Gastroesophageal sphincter (tissue), 4 donors: Measurements from ENCODE around the gene GTF2F2. TPM values are rescaled to one million over a fixed set of nuclear protein-coding genes. Genes with fewer than 3 reads are reported as not detected.
A peak's percentile ranks its signal among the peaks of the same experiment; 100 is the strongest.

ENCODE experiments used
- ATAC-seq: fragments of 150-250 bp; one replicate; pipeline ENCODE4 v1.9.1; 2016; ENCODE audit warnings: mild to moderate bottlenecking, moderate library complexity
- H3K27ac ChIP-seq, 4 donors: fragments of 200-600 bp; sonication (generic) in 3 of 4; 1 replicate in 3 of 4; 2 replicates in 1 of 4; pipeline ENCODE4 v1.5.1; 2016 to 2019
- H3K27me3 ChIP-seq: fragments of 200-600 bp; sonication (generic); one replicate; pipeline ENCODE4 v1.5.1; 2019
- H3K36me3 ChIP-seq, 2 donors: fragments of 200-600 bp; sonication (generic); one replicate each; pipeline ENCODE4 v1.5.1; 2019; ENCODE audit warnings: control low read depth in 1 of 2
- H3K4me1 ChIP-seq, 3 donors: fragments of 200-600 bp; sonication (generic); 1 replicate in 2 of 3; 2 replicates in 1 of 3; pipeline ENCODE4 v1.5.1; 2016 to 2019; ENCODE audit warnings: control low read depth in 2 of 3
- H3K4me3 ChIP-seq, 2 donors: fragments of 200-600 bp; sonication (generic); one replicate each; pipeline ENCODE4 v1.5.1; 2019; ENCODE audit warnings: mild to moderate bottlenecking in 1 of 2, moderate library complexity in 1 of 2
- H3K9me3 ChIP-seq, 3 donors: fragments of 200-600 bp; sonication (generic); one replicate each; pipeline ENCODE4 v1.5.1; 2017 to 2019; ENCODE audit warnings: control low read depth in 2 of 3
- CTCF ChIP-seq, 4 experiments: fragments of 200-600 bp in 2 of 4; fragments of 450-650 bp in 2 of 4; sonication (generic) in 1 of 4; IDR thresholded peaks; one replicate each; pipeline ENCODE4 v1.5.1; 2017 to 2019; ENCODE audit warnings: antibody characterized with exemption in 4 of 4, mild to moderate bottlenecking in 2 of 4, moderate library complexity in 2 of 4
- EP300 ChIP-seq: sonication (generic); formaldehyde crosslinking; IDR thresholded peaks from one replicate; pipeline ENCODE4 v1.6.1; 2017; ENCODE audit warnings: antibody characterized with exemption, mild to moderate bottlenecking
- POLR2A ChIP-seq, 2 donors: fragments of 450-650 bp; IDR thresholded peaks; one replicate each; pipeline ENCODE4 v1.6.1; 2017; ENCODE audit warnings: antibody characterized with exemption in 2 of 2, mild to moderate bottlenecking in 2 of 2, moderate library complexity in 1 of 2
- POLR2AphosphoS5 ChIP-seq: sonication (generic); formaldehyde crosslinking; IDR thresholded peaks from one replicate; pipeline ENCODE4 v1.6.1; 2017; ENCODE audit warnings: antibody characterized with exemption
- WGBS, 2 donors: methylation state at CpG; one replicate each; pipeline ENCODE4 v1.1.5; 2018; ENCODE audit warnings: low coverage in 1 of 2; 5-methylcytosine and 5-hydroxymethylcytosine counted together
- total RNA-seq, 4 donors: library from RNA; depleted of rRNA; stranded (reverse); fragments of >200 nt; gene quantifications; one replicate each; pipeline ENCODE4 v1.1.0, GENCODE V29; 2016

The GTF2F2 gene
- total RNA-seq, 4 donors from 2014 or later = 15.3 to 19.6 (median 17.7) TPM

DNA sequence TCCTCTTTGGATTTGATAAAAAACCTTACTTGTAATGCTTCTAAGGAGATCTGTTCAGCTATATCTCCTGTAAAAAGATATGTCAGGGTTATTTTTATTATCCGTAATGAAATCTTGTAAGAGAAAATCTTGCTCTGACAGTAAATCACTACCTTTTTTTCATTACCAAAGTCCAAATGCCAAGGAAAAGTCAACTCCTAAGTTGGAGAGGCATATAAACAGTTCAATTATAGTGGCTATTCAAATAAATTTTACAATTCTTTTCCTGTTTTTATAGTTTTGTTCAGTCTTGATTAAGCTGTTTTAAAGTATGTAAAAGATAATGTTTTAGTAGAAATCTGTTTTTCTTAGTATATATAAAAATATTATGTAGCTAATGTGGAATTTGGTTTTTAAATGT is 71.6 kb downstream of the GTF2F2 start:
- WGBS, 2 donors = 45 to 69% methylated on average over 1 of the region's 1 CpG
- H3K27ac ChIP-seq = no peak overlapping the region
- no peaks in the 10 kb centered on the region for H3K36me3 ChIP-seq

GRCh38 chr13:45194081-45194939 is 74.0 kb downstream of the GTF2F2 start:
- no peaks in the 10 kb centered on the region for H3K27me3 ChIP-seq
- no peaks in the 10 kb centered on the region for H3K36me3 ChIP-seq
- no peaks in the 10 kb centered on the region for H3K9me3 ChIP-seq
- H3K4me3 ChIP-seq = no peak overlapping the region
- peak; percentile 57 for ATAC-seq
- peak; percentile 15 to 66 (median 51) for TF ChIP-seq CTCF (IDR thresholded peaks at IDR 0.05)
- TF ChIP-seq EP300 = no peak
- H3K27ac ChIP-seq = no peak overlapping the region
- H3K4me1 ChIP-seq = peaks cover 0 to 10% (median 0%) of the 10 kb centered on the region in 3 donors
- WGBS, 2 donors = 54 to 58% methylated on average over 14 to 15 of the region's 15 CpGs

More for the DNA sequence above, 71.6 kb downstream of the GTF2F2 start:
- Histone ChIP-seq H3K27me3 (no peaks in the 10 kb centered on the region), H3K9me3 (no peaks in the 10 kb centered on the region), H3K4me3 (no peak overlapping the region), H3K4me1 (peaks cover 0 to 10% (median 0%) of the 10 kb centered on the region in 3 donors)
- no peak for TF ChIP-seq EP300
- TF ChIP-seq POLR2AphosphoS5 = no peak
- TF ChIP-seq CTCF (IDR thresholded peaks at IDR 0.05) = no peak
- TF ChIP-seq POLR2A (IDR thresholded peaks at IDR 0.05) = no peak
- ATAC-seq = no peak

DNA sequence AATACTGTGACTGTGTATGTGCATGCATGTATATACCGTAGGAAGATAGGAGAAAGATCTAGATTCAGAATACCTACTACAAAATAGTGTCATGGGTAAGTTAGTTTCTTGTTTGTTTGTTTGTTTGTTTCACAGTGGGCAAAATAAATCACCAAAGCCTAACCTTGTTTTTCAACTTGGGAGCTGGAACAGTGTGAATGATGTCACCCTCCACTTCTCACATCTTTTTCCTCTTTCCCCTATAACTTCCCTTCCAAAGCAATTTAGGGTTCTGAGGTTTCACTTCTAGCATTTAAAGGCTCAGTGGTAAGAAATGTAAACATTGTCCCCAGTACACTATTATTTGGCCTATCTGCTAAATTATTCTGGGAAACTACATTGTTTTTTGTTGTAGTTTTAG is 75.1 kb downstream of the GTF2F2 start:
- 93 to 100% methylated on average over 1 of the region's 1 CpG for WGBS, 2 donors
- H3K27ac ChIP-seq = no peak overlapping the region
- H3K4me1 ChIP-seq = peaks cover 0 to 10% (median 0%) of the 10 kb centered on the region in 3 donors
- no peaks in the 10 kb centered on the region for H3K9me3 ChIP-seq
- no peak for TF ChIP-seq POLR2A (IDR thresholded peaks at IDR 0.05)
- no peak for TF ChIP-seq CTCF (IDR thresholded peaks at IDR 0.05)
- no peak overlapping the region for H3K4me3 ChIP-seq
- no peaks in the 10 kb centered on the region for H3K36me3 ChIP-seq
- no peak for ATAC-seq
- H3K27me3 ChIP-seq = no peaks in the 10 kb centered on the region

DNA sequence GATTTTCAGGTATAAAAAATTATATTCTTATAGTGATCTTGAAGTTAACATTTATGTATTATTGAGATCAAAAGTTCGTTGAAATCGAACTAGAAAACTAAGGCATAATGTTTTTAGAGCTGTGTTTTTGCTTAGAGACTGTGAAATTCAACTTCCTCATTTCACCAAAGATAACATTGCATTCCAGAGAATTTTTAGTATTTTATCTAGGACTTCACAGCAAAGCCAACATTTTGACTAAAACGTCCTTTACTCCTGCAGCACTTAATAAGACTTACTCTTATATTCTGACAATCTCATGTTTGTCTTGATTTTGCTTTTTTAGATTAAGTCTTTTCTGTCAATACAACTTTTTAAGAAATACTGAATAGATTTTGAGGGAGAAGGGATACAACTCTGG is 75.8 kb downstream of the GTF2F2 start:
- Histone ChIP-seq H3K9me3 (no peaks in the 10 kb centered on the region), H3K36me3 (no peaks in the 10 kb centered on the region), H3K27me3 (no peaks in the 10 kb centered on the region), H3K4me3 (no peak overlapping the region), H3K4me1 (peaks cover 0 to 10% (median 0%) of the 10 kb centered on the region in 3 donors), H3K27ac (no peak overlapping the region)
- WGBS, 2 donors = 57 to 77% methylated on average over 3 of the region's 3 CpGs
- no peak for ATAC-seq
- TF ChIP-seq EP300 (no peak), CTCF (IDR thresholded peaks at IDR 0.05) (no peak), POLR2A (IDR thresholded peaks at IDR 0.05) (no peak), POLR2AphosphoS5 (no peak)

- H3K4me3 ChIP-seq = no peak overlapping the region
- no peak for ATAC-seq
- no peaks in the 10 kb centered on the region for H3K27me3 ChIP-seq
- TF ChIP-seq CTCF (IDR thresholded peaks at IDR 0.05) (no peak), POLR2AphosphoS5 (no peak), POLR2A (IDR thresholded peaks at IDR 0.05) (no peak), EP300 (no peak)
- no peak overlapping the region for H3K27ac ChIP-seq
- H3K4me1 ChIP-seq = peaks cover 0 to 10% (median 0%) of the 10 kb centered on the region in 3 donors
- H3K36me3 ChIP-seq = no peaks in the 10 kb centered on the region
- H3K9me3 ChIP-seq = no peaks in the 10 kb centered on the region
- WGBS, 2 donors = 57 to 78% methylated on average over 1 of the region's 1 CpG
Observed at GRCh38 chr13:45196622-45197021, 76.3 kb downstream of the GTF2F2 start.
